Activated T-cell treated with anti-CD3 and anti-CD28 coated beads for 4 hours (primary cell): Measurements from ENCODE around the gene CCM2.

Experiments
- DNase-seq: peaks from one replicate; pipeline ENCODE4 v3.0.0-alpha.2; 2020

The CCM2 gene

DNA sequence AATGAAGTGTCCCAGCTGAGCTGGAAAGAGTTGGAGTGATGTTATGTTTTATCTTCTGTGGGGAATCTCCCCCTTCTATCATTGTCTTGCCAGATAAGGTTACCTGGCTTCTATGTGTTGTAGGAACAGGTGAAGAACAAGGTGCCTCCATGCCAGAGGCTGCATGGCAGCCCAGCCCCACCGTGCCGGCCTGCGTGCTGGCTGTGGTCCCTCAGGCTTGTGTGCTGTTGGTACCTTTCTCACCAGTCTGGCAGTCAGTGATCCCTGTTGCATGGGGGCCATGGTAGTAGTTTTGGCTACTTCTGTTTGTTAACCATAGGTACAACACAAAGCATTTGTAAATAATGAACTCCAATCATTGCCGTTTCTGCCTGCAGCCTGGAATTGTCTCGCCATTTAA, 37.9 kb downstream of the CCM2 start:
- DNase-seq, result no peak

DNA sequence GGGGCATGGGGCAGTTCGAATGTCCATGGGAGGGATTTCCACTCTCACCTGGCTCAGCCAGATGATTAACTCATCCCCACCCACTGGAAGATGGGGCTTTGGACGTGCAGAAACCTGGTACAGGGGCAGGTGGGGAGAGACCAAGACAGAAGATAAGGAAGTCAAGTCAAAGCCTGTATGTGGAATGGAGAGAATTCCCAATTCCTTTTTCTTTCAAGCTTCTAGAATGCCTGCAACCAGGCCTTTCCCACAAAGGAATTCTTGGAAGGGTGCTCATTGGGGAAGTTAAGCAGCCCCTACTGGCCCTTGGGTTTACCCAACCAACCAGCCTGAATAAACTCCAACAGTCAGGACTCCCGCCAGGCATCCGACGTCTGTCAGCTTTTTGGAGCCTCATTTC, 39.1 kb downstream of the CCM2 start:
- no peak for DNase-seq

DNA sequence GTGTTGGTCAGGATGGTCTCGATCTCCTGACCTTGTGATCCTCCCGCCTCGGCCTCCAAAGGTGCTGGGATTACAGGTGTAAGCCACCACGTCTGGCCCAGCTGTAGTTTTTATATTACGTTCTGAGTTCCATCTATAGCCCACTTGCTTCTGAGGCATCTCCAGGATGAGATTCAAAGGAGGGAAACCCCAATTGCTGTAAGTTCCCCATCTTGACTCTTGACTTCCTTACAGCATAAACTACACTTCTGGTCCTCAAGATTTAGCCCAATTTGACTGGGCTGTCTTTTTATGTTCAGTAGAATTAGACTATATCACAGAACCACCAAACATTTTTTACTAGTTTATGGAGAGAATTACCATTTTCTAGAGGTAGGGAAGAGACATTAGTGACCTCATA, 44.3 kb downstream of the CCM2 start:
- no peak for DNase-seq

DNA sequence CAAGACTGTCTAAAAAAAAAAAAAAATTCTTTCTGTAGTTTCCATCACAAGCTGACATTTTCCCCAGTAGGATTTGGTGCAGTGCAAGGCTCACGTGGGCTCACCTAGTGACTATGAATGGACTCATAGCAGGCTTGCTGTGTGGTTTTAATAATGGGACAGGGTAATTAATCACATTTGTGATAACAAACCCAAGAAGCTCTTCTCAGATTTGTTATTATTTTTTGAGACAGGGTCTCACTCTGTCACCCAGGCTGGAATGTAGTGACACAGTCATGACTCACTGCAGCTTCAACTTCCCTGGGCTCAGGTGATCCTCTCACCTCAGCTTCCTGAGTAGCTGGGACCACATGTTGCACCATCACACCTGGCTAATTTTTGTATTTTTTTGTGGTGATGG, 48.7 kb downstream of the CCM2 start:
- DNase-seq, result no peak

DNA sequence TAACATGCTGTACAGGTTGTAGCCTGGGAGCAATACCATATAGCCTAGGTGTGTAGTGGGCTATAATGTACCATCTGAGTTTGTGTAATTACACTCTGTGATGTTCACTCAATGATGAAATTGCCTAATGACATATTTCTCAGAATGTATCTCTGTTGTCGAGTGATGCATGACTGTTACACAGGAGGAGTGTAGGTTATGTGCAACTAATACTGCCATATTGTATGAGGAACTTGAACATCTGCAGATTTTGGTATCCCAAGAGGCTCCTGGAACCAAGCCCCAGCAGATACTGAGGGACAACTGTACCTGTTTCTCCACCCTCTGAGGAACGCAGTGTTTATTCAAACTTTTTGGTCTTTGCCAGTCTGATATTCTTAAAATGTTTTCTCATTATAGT, 50.2 kb downstream of the CCM2 start:
- no peak for DNase-seq

DNA sequence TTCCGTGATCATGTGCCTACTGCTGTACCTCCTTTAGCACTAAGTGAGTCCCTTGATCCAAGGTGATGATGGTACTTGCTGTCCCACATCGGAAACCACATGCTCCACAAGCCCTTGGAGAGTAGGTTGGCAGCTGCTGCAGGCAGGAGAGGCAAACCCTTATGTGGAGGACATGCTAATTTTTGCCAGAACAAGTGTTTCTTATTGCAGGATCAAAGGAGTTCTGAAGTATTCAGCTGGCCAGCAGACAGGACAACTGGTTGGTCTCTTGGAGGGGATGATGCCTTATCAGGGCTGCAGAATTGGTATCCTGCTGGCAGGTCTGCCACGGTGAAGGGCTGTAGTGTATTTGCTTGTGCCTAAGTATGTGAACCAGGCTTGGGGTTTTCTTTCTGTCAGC, 52.0 kb downstream of the CCM2 start:
- DNase-seq, result no peak

DNA sequence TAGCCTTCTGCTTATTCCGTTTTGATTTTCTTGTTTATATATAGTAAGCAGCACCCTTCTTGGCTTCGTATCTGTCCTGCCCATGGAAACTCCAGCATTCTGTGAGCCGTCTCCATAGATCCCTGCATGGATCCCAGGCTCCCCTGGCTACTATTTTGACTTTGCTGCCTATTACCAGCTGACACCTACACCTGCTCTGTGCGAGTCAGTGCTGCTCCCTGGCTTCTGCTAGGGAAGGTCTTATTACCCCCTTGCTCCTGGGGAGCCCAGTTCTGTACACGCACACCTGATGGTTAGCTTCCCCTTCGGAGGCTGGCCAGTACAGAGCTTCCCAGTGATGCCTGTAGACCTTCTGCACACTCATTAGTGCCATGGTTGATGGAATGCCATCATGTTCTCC, 53.4 kb downstream of the CCM2 start:
- DNase-seq, result no peak

DNA sequence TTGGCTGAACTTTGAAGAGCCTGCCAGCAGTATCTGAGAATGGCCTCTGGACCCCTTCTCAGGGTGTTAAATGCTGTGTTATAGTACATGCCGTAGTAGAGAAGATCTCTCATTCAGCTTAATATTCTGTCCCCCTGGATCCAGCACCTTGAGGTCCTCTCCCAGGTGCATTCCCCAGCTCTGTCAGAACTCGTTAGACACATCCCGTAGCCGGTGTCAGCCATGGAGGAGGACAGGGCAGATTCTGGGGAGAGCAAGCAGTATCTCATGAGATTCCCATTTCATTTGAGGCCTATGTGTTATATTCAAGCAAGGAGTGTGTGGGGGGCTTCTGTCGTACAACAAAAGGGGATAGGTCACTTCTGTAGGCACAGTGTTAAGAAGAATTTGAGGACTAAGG, 53.9 kb downstream of the CCM2 start:
- no peak for DNase-seq

DNA sequence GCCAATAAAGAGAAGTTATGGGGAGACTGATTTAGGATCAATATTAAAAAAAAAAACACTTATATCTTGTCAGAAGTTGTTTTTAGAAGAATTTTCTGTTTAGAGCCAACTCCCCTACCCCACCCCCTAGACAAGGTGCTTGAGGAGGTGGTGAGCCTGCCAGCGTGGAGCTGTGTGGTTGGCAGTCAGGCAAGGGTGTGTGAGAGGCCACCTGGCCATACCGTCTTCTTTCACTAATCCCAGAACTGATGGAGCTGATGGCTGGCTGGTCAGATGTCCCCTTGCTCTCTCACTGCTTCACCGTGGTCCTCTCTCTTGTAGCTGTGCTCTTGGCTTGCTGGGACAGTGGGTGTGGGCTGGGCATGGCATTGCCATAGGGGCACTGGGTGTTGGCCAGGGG, 54.4 kb downstream of the CCM2 start:
- no peak for DNase-seq

DNA sequence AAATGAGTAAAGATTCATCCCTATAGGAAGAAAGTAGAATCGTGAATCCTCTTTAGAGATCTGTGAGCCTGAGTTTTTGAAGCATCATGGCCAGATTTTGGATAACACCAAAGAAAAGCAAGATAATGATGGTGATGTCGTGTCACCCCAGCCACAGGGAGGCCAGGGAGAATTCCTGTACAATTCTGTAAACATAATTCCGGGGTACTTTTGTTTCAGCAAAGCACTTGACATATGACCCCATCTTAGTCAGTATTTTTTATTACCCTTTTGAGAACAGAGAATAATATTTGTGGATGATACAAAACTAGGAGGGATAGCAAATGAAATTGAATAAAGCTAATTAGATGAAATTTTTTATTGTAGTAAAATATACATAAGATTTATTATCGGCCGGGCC, 55.0 kb downstream of the CCM2 start:
- no peak for DNase-seq

DNA sequence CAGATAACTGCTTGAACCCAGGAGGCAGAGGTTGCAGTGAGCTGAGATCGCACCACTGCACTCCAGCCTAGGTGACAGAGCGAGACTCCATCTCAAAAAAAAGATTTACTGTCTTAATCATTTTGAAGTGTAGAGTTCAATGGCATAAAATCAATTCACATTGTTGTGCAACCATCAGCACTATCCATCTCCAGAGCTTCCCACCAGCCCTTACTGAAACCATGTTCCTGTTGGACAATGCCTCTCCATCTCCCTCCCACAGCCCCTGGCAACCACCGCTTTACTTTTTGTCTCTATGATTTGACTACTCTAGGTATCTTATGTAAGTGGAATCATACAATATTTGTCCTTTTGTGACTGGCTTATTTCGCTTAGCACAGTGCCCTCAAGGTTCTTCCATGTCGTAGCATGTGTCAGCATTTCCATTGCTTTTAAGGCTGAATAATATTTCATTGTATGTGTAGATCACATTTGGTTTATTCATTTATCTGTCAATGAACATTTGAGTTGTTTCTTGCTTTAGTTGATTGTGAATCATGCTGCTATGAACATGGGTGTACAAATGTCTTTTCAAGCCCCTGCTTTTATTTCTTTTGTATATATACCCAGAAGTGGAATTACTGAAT, 55.7 kb downstream of the CCM2 start:
- DNase-seq, result no peak

DNA sequence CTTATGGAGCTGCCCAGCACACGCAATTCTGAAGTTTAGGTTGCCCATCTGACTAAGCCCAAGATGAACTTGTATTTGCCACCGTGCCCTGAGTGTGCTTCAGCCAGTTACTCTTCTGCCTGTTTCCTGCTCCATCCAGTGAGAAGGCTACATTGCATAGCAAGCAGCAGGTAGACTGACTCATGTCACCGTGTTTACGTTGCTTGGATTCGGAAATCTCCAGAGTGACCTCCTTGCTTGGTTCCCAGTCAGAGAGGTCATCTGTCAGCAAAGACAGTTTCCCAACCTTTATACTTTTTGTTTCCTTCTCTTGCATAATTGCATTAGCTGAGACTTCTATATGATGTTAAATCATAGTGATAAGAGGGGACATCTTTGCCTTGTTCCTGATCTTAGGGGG, 57.9 kb downstream of the CCM2 start:
- no peak for DNase-seq

DNA sequence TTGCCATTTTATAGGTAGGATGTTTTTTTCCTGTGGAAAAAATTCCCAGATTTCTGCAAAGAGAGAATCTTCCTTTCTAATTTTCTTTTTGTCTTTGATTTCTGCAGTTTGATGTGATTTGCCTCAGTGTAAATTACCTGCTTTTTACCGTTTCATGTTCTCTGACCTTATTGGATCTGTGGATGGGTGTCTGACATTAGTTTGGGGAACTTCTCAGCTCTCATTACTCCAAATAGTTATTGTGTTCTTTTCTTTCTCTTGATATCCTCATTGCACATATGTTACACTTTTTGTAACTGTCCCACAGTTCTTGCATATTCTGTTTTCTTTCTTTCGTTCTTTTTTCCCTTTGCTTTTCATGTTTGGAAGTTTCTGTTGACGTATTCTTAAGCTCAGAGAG, 60.3 kb downstream of the CCM2 start:
- no peak for DNase-seq

DNA sequence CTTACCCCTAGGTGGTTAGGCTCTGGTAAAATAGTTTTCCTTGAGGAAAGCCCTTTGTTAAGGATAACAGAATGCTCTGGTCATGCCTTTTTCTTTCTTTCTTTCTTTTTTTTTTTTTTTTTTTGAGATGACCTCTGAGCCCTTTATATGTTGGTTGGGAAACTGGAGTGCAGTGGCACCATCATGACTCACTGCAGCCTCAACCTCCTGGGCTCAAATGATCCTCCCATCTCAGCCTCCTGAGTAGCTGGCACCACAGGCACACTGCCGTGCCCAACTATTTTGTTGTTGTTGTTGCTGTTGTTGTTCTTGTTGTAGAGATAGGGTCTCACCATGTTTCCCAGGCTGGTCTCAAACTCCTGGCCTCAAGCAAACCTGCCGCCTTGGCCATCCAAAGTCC, 61.4 kb downstream of the CCM2 start:
- no peak for DNase-seq

DNA sequence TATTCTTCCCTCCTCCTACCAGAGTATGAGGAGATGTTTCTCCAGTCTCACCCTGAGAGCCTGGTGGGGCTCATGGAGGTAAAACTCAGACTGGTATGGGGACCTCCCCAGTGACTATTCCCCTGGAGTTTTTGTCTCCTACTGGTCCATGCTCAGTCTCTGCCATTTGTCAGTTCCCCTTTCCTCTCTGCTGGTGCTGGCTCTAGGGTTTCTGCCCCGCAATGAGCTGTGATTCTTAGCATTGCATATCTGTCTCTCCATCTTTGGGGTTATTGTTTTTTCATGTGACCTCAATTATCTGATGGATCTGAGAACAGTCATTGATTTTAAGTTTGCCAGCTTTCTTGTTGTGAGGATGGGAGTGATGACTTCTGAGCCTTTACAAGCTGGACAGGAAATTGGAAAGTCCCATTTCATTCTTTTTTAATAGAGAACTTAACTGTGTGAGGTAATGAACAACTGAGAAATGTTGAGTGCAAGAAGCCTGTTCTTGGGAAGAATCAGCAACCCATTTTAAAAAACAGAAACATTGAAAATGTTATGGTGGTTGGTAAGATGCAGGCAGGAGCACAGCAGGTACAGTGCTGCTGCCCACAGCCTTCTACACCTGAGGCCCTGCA, 61.9 kb downstream of the CCM2 start:
- no peak for DNase-seq

DNA sequence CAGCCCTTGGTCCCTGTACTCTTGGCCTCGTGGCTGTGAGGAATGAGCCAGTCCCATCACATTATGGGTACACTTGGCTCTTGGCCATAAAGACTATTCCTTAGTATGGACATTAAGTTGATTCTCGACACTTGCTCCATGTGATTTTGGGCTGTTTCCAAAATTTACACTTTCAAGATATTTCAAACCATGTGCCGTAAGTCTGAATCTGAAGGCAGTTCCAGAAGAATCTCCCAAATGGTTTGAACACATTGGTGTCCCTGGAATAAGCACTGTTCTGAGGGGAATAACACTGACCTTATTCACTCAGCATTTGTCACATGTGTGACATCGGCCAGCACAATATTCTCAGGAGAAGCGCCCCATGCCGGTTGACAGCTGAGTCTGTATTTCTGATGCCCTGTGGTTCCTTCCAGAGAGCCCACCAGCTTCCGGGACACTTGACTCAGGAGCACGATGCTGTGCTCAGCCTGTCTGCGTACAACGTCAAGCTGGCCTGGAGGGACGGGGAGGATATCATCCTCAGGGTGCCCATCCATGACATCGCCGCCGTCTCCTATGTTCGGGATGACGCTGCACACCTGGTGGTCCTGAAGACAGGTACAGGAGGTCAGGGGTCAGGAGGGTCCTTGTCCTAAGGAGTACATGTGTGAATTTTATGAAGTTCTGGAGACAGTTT, 64.2 kb downstream of the CCM2 start:
- no peak for DNase-seq

DNA sequence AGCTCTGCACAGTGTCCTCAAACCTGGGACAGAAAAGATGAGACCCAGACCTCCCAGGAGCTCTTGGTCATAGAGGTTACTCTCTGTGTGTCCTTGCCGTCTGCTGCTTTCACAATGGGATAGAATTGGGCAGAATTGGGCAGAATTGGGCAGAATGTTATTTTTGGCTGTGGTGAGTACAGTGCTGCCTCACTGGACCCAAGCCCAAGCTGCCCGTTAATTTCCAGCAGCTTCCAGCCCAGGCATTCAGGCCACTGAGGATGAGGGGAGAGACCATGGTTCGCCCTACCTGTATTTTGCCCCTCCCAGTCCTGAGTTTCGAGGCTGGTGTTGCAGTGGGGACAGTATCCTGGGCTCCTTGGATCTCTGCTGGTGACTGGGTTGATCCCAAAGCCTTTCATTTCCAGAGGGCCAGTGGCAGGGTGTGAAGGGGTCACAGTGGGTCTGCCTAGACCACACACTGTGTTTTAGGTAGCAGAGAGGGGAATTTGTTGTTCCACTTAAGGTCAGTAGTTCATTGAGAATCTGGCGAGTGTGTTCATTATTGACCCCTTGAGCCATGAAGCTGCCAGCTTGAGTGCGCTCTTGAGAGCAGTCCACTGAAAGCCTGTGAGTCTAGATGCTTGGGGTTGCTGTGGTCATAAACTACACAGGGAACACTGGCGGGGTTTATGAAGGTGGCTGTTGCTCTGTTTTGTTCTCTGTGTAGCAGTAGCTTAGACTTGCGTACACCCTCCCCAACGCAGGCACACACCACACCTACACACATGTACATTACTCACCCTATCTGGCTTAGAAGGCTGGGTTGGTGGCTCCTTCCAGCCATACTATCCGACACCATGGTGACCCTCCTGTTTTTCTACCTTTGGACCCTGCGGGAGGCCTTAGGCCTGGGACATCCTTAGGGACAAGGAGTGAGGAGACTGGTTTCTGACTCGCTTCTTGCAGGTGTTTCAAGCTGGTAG, 65.3 kb downstream of the CCM2 start:
- no peak for DNase-seq

DNA sequence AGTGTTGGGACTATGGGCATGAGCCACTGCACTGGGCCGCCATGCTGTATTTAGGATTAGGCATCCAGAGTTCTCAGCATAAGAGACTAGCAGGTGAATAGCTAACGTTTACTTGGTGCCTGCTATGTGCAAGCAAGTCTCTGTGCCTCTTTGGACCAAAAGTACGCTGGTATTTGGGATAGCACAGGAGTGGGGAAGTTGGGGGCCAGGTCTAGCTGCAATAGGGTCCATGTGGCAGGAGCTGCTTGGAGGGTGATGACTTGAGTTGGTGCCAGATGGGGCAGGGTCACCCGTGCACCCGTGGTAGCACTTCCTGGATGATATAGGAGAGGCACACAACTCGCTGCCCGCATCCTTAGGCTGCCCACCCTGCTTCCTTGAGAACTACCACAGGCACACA, 66.4 kb downstream of the CCM2 start:
- DNase-seq, result no peak

DNA sequence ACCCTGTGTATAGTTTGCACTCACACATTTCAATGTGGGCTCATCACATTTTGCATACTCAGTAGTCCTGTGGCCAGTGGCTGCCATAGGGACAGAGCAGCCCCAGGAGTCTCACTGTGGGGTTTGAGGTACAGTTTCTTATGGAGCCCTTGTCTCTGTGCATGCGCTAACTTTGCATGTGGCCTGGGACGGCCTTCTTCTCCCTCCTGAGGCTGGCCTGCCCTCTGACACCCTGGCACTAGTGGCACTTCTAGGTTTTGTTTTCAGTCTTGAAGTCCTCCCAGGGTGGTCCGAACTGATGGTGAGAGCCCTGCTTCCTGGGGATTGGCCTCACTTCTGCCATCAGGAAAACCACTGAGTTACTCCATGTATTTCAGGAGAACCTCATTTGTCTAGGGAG, 67.6 kb downstream of the CCM2 start:
- no peak for DNase-seq

DNA sequence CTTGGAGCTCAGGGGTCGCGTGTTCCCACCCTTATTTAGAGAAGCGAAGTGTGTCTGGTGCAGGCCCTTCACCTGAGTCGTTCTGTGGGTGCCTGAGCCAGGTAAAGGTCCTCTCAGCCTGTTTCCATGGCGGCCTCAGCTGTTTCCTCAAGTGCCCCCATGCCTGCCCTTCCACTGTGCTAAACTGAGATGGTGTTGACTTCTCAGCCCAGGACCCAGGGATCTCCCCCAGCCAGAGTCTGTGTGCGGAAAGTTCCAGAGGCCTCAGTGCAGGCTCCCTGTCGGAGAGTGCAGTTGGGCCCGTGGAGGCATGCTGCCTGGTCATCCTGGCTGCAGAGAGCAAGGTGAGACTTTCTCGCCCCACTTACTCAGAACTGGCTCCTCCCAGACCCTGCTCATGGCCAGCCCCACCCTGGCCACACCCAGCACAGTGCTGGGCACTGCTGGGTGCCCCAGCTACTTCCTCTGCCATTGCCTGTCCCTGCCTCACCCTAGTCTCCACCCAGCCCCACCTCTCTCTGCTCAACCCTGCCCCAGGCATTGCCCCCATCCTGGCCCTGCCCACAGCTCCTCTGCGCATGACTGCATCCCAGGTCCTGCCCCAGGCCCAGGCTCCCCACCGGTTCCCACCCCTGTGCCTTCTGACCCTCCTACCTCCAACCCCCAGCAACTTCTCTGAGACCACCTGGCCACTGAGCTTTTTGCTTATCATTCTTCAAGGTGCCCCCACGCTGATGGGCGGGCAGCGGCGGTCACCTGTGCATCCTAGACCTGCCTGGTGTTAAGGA, 68.4 kb downstream of the CCM2 start:
- DNase-seq, result no peak

DNA sequence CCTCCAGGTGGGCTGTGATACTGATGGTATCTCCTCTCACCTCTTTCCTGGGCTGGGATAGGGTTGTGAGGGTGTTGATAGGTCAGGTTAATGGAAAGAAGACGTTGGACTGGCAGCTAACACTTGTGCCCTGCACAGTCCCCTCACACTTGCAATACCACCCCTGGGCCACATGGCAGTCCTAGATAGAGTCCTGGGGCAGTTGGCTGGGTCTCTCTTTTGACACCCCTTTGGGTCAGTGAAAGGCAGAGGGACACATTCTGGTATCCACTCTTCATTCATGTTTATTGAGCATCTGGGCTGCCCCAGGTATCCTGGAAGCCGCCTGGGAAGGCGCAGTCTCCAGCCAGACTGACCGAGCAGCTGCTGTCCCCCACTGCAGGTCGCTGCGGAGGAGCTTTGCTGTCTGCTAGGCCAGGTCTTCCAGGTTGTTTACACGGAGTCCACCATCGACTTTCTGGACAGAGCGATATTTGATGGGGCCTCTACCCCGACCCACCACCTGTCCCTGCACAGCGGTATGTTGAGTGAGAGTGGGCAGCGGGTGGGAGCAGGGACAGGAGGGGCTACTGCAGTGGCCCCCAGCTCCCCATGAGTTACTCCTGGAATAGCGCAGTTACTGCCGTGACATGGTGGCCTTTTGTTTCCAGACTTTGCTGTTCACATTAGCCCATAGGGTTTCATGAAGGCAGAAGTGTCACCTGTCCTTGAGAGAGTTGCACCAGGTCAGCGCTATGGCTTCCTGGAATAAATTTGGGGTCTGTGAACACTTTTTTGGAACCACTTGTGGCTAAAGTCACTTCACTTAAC, 69.6 kb downstream of the CCM2 start:
- no peak for DNase-seq

DNA sequence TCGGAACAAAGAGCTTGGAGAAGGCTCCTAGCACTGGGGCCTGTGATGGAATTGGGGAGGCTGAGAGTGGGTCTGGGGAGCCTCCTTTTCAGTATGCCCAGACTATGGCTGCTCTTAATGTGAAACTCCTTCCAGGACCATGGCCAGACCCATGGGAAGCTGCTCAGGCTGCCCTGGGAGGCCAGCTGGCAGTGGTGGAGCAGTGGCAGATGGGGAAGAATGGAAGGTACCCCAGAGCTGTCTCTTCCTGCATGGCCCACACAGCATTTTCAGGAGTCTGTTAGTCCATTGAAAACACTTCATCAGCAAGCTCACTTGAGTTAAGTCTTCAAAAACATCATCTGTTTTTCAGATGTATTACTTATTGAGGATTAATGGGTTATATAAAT, 70.2 kb downstream of the CCM2 start:
- DNase-seq, result no peak
